KMS-11 (cell line): ENCODE data around the gene ATP1A2.

Experiments
- H2AFZ ChIP-seq: fragments of 200-600 bp; sonication (generic); 2 replicates; pipeline ENCODE4 v1.6.1; 2016; ENCODE audit warnings: antibody characterized with exemption, mixed run types, low read depth
- H3K27ac ChIP-seq: fragments of 200-600 bp; sonication (generic); 2 replicates; pipeline ENCODE4 v1.6.1; 2016; ENCODE audit warnings: mild to moderate bottlenecking, mixed run types
- H3K27me3 ChIP-seq: fragments of 200-600 bp; sonication (generic); 2 replicates; pipeline ENCODE4 v1.6.1; 2017; ENCODE audit warnings: mild to moderate bottlenecking, low read depth, mixed run types, moderate library complexity; ENCODE audit not compliant: insufficient read depth
- H3K36me3 ChIP-seq: fragments of 200-600 bp; sonication (generic); 2 replicates; pipeline ENCODE4 v1.6.1; 2017; ENCODE audit warnings: mild to moderate bottlenecking, mixed run types; ENCODE audit not compliant: insufficient read depth
- H3K4me1 ChIP-seq: fragments of 200-600 bp; sonication (generic); 2 replicates; pipeline ENCODE4 v1.6.1; 2016; ENCODE audit warnings: mild to moderate bottlenecking, low read depth, mixed run types; ENCODE audit not compliant: poor library complexity, severe bottlenecking
- H3K4me2 ChIP-seq: fragments of 200-600 bp; sonication (generic); 2 replicates; pipeline ENCODE4 v1.7.0; 2016; ENCODE audit warnings: mild to moderate bottlenecking, mixed run types
- H3K4me3 ChIP-seq: fragments of 200-600 bp; sonication (generic); IDR thresholded peaks from 2 replicates; pipeline ENCODE4 v1.6.1; 2017; ENCODE audit warnings: low read depth, low read length, mixed read lengths; ENCODE audit not compliant: insufficient read depth
- H3K79me2 ChIP-seq: fragments of 200-600 bp; sonication (generic); 2 replicates; pipeline ENCODE4 v1.6.1; 2016; ENCODE audit warnings: low read depth, mixed run types; ENCODE audit not compliant: insufficient read depth
- H3K9ac ChIP-seq: fragments of 200-600 bp; sonication (generic); 2 replicates; pipeline ENCODE4 v1.6.1; 2016; ENCODE audit warnings: mild to moderate bottlenecking, mixed run types
- H4K20me1 ChIP-seq: fragments of 200-600 bp; sonication (generic); 2 replicates; pipeline ENCODE4 v1.6.1; 2016; ENCODE audit warnings: mild to moderate bottlenecking, mixed run types; ENCODE audit not compliant: insufficient read depth
- TF ChIP-seq, protein P1 (sequence below): fragments of 200-600 bp; sonication (generic); conservative IDR thresholded peaks from 2 replicates; pipeline ENCODE4 v1.6.1; 2017; ENCODE audit warnings: low read depth, mild to moderate bottlenecking, antibody characterized with exemption, low read length, moderate library complexity, mixed read lengths

ATP1A2 gene

DNA sequence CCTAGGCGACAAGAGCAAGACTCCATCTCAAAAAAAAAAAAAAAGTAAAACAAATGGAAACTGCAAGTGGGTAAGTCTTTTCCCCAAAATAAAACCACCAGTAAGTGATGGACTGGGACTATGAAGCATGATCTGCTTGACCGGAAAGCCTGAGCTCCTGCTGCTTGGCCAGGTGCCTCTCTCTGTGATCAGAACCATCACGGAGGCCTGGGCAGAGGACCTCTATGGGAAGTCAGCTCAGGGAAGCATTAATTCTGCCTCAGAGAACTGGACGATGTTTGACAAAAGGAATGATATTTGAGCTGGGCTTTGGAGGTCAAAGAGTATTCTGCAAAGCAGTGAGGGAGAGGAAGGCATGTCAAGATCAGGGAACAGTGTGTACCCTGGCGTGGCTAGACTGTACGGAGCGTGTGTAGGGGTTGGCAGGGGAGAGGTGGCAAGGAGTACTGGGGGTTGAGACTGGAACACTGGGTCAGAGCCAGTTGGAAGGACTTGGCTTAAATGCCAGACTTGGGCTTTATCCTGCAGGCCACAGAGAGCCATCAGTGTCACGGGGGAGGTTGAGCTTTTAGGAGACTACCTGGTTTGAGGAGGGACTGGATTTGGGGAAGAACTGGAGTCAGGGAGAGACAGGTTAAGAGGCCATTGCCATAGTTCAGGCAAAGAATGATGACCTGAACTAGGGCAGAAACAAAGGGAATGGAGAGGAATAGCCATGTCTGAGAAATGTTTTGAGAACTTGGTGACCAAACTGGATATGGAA lies 16.4 kb downstream of the ATP1A2 start:
- TF ChIP-seq, protein P1, sequence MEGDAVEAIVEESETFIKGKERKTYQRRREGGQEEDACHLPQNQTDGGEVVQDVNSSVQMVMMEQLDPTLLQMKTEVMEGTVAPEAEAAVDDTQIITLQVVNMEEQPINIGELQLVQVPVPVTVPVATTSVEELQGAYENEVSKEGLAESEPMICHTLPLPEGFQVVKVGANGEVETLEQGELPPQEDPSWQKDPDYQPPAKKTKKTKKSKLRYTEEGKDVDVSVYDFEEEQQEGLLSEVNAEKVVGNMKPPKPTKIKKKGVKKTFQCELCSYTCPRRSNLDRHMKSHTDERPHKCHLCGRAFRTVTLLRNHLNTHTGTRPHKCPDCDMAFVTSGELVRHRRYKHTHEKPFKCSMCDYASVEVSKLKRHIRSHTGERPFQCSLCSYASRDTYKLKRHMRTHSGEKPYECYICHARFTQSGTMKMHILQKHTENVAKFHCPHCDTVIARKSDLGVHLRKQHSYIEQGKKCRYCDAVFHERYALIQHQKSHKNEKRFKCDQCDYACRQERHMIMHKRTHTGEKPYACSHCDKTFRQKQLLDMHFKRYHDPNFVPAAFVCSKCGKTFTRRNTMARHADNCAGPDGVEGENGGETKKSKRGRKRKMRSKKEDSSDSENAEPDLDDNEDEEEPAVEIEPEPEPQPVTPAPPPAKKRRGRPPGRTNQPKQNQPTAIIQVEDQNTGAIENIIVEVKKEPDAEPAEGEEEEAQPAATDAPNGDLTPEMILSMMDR: no peak
- Histone ChIP-seq H2AFZ (no peak overlapping the region), H4K20me1 (no peaks in the 10 kb centered on the region), H3K27me3 (no peaks in the 10 kb centered on the region), H3K27ac (no peak overlapping the region), H3K4me3 (no peak overlapping the region), H3K4me2 (no peak overlapping the region), H3K9ac (no peak overlapping the region), H3K79me2 (no peaks in the 10 kb centered on the region), H3K4me1 (no peaks in the 10 kb centered on the region), H3K36me3 (no peaks in the 10 kb centered on the region)

- no peak overlapping the region for H3K4me2 ChIP-seq
- H2AFZ ChIP-seq: no peak overlapping the region
- no peak overlapping the region for H3K9ac ChIP-seq
- no peaks in the 10 kb centered on the region for H3K4me1 ChIP-seq
- no peaks in the 10 kb centered on the region for H3K27me3 ChIP-seq
- no peaks in the 10 kb centered on the region for H3K79me2 ChIP-seq
- no peaks in the 10 kb centered on the region for H4K20me1 ChIP-seq
- H3K36me3 ChIP-seq: no peaks in the 10 kb centered on the region
- TF ChIP-seq, protein P1: no peak
- no peak overlapping the region for H3K27ac ChIP-seq
- H3K4me3 ChIP-seq: no peak overlapping the region
Observed at GRCh38 chr1:160133990-160134770, 18.6 kb downstream of the ATP1A2 start.

DNA sequence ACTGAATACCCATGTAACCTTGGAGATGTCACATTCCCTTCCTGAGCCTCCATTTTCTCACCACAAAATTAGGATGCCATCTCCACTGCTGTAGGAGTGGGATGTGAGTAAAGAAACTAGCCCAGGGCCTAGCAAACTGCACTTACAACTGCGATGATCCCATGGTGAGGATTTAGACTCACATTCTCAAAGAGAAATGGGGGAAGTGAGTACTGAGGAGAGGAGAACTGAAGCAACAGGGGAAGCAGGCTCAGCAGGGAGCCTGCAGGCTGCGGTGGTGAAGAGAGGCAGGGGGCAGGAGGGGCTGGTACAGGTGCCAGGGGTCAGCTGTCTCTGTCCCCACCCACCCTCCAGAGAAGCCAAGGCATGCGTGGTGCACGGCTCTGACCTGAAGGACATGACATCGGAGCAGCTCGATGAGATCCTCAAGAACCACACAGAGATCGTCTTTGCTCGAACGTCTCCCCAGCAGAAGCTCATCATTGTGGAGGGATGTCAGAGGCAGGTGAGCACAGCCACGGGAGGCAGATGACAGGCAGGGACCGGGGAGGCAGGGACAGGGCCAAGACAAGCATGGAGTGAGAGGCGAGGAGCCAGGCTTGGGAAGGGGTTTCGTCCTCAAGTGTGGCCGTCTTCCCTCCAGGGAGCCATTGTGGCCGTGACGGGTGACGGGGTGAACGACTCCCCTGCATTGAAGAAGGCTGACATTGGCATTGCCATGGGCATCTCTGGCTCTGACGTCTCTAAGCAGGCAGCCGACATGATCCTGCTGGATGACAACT lies 19.4 kb downstream of the ATP1A2 start:
- H3K27ac ChIP-seq: no peak overlapping the region
- H2AFZ ChIP-seq: no peak overlapping the region
- H3K9ac ChIP-seq: no peak overlapping the region
- H3K27me3 ChIP-seq: no peaks in the 10 kb centered on the region
- H4K20me1 ChIP-seq: no peaks in the 10 kb centered on the region
- no peaks in the 10 kb centered on the region for H3K4me1 ChIP-seq
- H3K36me3 ChIP-seq: no peaks in the 10 kb centered on the region
- no peaks in the 10 kb centered on the region for H3K79me2 ChIP-seq
- TF ChIP-seq, protein P1: no peak
- H3K4me2 ChIP-seq: no peak overlapping the region
- no peak overlapping the region for H3K4me3 ChIP-seq

- Histone ChIP-seq H3K4me1 (no peaks in the 10 kb centered on the region), H3K27ac (no peak overlapping the region), H2AFZ (no peak overlapping the region), H3K36me3 (no peaks in the 10 kb centered on the region), H3K27me3 (no peaks in the 10 kb centered on the region), H3K79me2 (no peaks in the 10 kb centered on the region), H3K9ac (no peak overlapping the region), H3K4me3 (no peak overlapping the region), H4K20me1 (no peaks in the 10 kb centered on the region), H3K4me2 (no peak overlapping the region)
- TF ChIP-seq, protein P1: no peak
Observed at GRCh38 chr1:160136121-160136925, 20.8 kb downstream of the ATP1A2 start.
